ENCODE measurements around the gene NUDT12. TPM values are rescaled to one million over a fixed set of nuclear protein-coding genes. Genes with fewer than 3 reads are reported as not detected.

The NUDT12 gene
- under 1 TPM; 0.62 to 0.85 TPM for total RNA-seq

GRCh38 chr5:103562453-103563157 is at the start of gene NUDT12:
NUDT12 (minus strand) TSS chr5:103562789; CDS start chr5:103560248, 2,541 bp downstream.
- CTCF ChIA-PET = no interaction called here

GRCh38 chr5:103607346-103607745 is 44.8 kb upstream of the NUDT12 start:
- H3K27me3 Mint-ChIP-seq = no peaks in the 10 kb centered on the region
- H3K36me3 Mint-ChIP-seq (ENCODE audit: low read depth) = no peaks in the 10 kb centered on the region
- no peak for DNase-seq
- no peaks in the 10 kb centered on the region for H3K4me1 Mint-ChIP-seq
- no peak overlapping the region for H3K4me3 Mint-ChIP-seq
- ChIA-PET CTCF (no interaction called here), POLR2A (no interaction called here)
- H3K27ac Mint-ChIP-seq = no peak overlapping the region
- no peaks in the 10 kb centered on the region for H3K9me3 Mint-ChIP-seq

More at GRCh38 chr5:103562453-103563157, at the start of gene NUDT12:
- no peaks in the 10 kb centered on the region for H3K36me3 Mint-ChIP-seq (ENCODE audit: low read depth)
- H3K9me3 Mint-ChIP-seq = no peaks in the 10 kb centered on the region
- H3K4me3 Mint-ChIP-seq = peak within 1 kb of the TSS; percentile 78
- H3K4me1 Mint-ChIP-seq = peaks cover 18% of the 10 kb centered on the region
- no peaks in the 10 kb centered on the region for H3K27me3 Mint-ChIP-seq
- peak; percentile 29 for DNase-seq
- POLR2A ChIA-PET = no interaction called here
- peak within 1 kb of the TSS; percentile 67 for H3K27ac Mint-ChIP-seq

- H3K36me3 Mint-ChIP-seq (ENCODE audit: low read depth) = no peaks in the 10 kb centered on the region
- POLR2A ChIA-PET = no interaction called here
- H3K4me3 Mint-ChIP-seq = no peak overlapping the region
Observed at GRCh38 chr5:103605277-103605676, 42.7 kb upstream of the NUDT12 start.

GRCh38 chr5:103602438-103602837 is 39.8 kb upstream of the NUDT12 start:
- ChIA-PET CTCF (no interaction called here), POLR2A (no interaction called here)
- Mint-ChIP-seq H3K27me3 (no peaks in the 10 kb centered on the region), H3K4me3 (no peak overlapping the region), H3K27ac (no peak overlapping the region), H3K4me1 (no peaks in the 10 kb centered on the region), H3K36me3 (ENCODE audit: low read depth) (no peaks in the 10 kb centered on the region), H3K9me3 (no peaks in the 10 kb centered on the region)
- no peak for DNase-seq

More at GRCh38 chr5:103605277-103605676, 42.7 kb upstream of the NUDT12 start:
- DNase-seq = no peak
- Mint-ChIP-seq H3K9me3 (no peaks in the 10 kb centered on the region), H3K27me3 (no peaks in the 10 kb centered on the region), H3K4me1 (no peaks in the 10 kb centered on the region), H3K27ac (no peak overlapping the region)
- CTCF ChIA-PET = no interaction called here

GRCh38 chr5:103601314-103601713 is 38.7 kb upstream of the NUDT12 start:
- DNase-seq = no peak
- Mint-ChIP-seq H3K27ac (no peak overlapping the region), H3K9me3 (no peaks in the 10 kb centered on the region), H3K36me3 (ENCODE audit: low read depth) (no peaks in the 10 kb centered on the region), H3K27me3 (no peaks in the 10 kb centered on the region), H3K4me1 (no peaks in the 10 kb centered on the region), H3K4me3 (no peak overlapping the region)
- ChIA-PET CTCF (no interaction called here), POLR2A (no interaction called here)

GRCh38 chr5:103600086-103600485 is 37.5 kb upstream of the NUDT12 start:
- Mint-ChIP-seq H3K27ac (no peak overlapping the region), H3K27me3 (no peaks in the 10 kb centered on the region), H3K4me3 (no peak overlapping the region), H3K9me3 (no peaks in the 10 kb centered on the region), H3K36me3 (ENCODE audit: low read depth) (no peaks in the 10 kb centered on the region), H3K4me1 (no peaks in the 10 kb centered on the region)
- ChIA-PET POLR2A (no interaction called here), CTCF (no interaction called here)
- no peak for DNase-seq

- CTCF ChIA-PET = no interaction called here
- H3K27ac Mint-ChIP-seq = no peak overlapping the region
- no peak for DNase-seq
- H3K27me3 Mint-ChIP-seq = no peaks in the 10 kb centered on the region
- POLR2A ChIA-PET = no interaction called here
- H3K36me3 Mint-ChIP-seq (ENCODE audit: low read depth) = no peaks in the 10 kb centered on the region
- H3K9me3 Mint-ChIP-seq = no peaks in the 10 kb centered on the region
- H3K4me1 Mint-ChIP-seq = no peaks in the 10 kb centered on the region
- H3K4me3 Mint-ChIP-seq = no peak overlapping the region
Observed at GRCh38 chr5:103598997-103599566, 36.5 kb upstream of the NUDT12 start.

- ChIA-PET POLR2A (no interaction called here), CTCF (no interaction called here)
- H3K36me3 Mint-ChIP-seq (ENCODE audit: low read depth) = no peaks in the 10 kb centered on the region
- no peaks in the 10 kb centered on the region for H3K9me3 Mint-ChIP-seq
- H3K27ac Mint-ChIP-seq = no peak overlapping the region
- peaks cover 4% of the 10 kb centered on the region for H3K27me3 Mint-ChIP-seq
- DNase-seq = no peak
- no peak overlapping the region for H3K4me3 Mint-ChIP-seq
- H3K4me1 Mint-ChIP-seq = no peaks in the 10 kb centered on the region
Observed at GRCh38 chr5:103590221-103590620, 27.6 kb upstream of the NUDT12 start.

GRCh38 chr5:103589776-103590175 is 27.2 kb upstream of the NUDT12 start:
- CTCF ChIA-PET = no interaction called here
- H3K4me3 Mint-ChIP-seq = no peak overlapping the region

GRCh38 chr5:103589357-103589756 is 26.8 kb upstream of the NUDT12 start:
- no peaks in the 10 kb centered on the region for H3K4me1 Mint-ChIP-seq
- no peak for DNase-seq
- no peaks in the 10 kb centered on the region for H3K9me3 Mint-ChIP-seq
- no peak overlapping the region for H3K27ac Mint-ChIP-seq
- CTCF ChIA-PET = no interaction called here
- no peaks in the 10 kb centered on the region for H3K36me3 Mint-ChIP-seq (ENCODE audit: low read depth)
- peaks cover 4% of the 10 kb centered on the region for H3K27me3 Mint-ChIP-seq
- no peak overlapping the region for H3K4me3 Mint-ChIP-seq
- POLR2A ChIA-PET = no interaction called here

More at GRCh38 chr5:103589776-103590175, 27.2 kb upstream of the NUDT12 start:
- H3K27ac Mint-ChIP-seq = no peak overlapping the region
- H3K27me3 Mint-ChIP-seq = peaks cover 4% of the 10 kb centered on the region
- POLR2A ChIA-PET = no interaction called here
- H3K36me3 Mint-ChIP-seq (ENCODE audit: low read depth) = no peaks in the 10 kb centered on the region
- H3K9me3 Mint-ChIP-seq = no peaks in the 10 kb centered on the region
- no peaks in the 10 kb centered on the region for H3K4me1 Mint-ChIP-seq
- no peak for DNase-seq

GRCh38 chr5:103587185-103587748 is 24.7 kb upstream of the NUDT12 start:
- H3K4me1 Mint-ChIP-seq = no peaks in the 10 kb centered on the region
- CTCF ChIA-PET = no interaction called here
- no peak overlapping the region for H3K27ac Mint-ChIP-seq
- POLR2A ChIA-PET = no interaction called here
- H3K4me3 Mint-ChIP-seq = no peak overlapping the region
- H3K27me3 Mint-ChIP-seq = no peaks in the 10 kb centered on the region
- no peak for DNase-seq
- no peaks in the 10 kb centered on the region for H3K36me3 Mint-ChIP-seq (ENCODE audit: low read depth)
- no peaks in the 10 kb centered on the region for H3K9me3 Mint-ChIP-seq

GRCh38 chr5:103582364-103582763 is 19.8 kb upstream of the NUDT12 start:
- Mint-ChIP-seq H3K27ac (no peak overlapping the region), H3K4me1 (no peaks in the 10 kb centered on the region), H3K27me3 (peaks cover 2% of the 10 kb centered on the region), H3K9me3 (no peaks in the 10 kb centered on the region), H3K36me3 (ENCODE audit: low read depth) (no peaks in the 10 kb centered on the region), H3K4me3 (no peak overlapping the region)
- ChIA-PET CTCF (no interaction called here), POLR2A (no interaction called here)
- DNase-seq = peak; percentile 8

GRCh38 chr5:103573411-103573810 is 10.8 kb upstream of the NUDT12 start:
- no peaks in the 10 kb centered on the region for H3K36me3 Mint-ChIP-seq (ENCODE audit: low read depth)
- no peak overlapping the region for H3K4me3 Mint-ChIP-seq
- ChIA-PET POLR2A (no interaction called here), CTCF (no interaction called here)
- peaks cover 3% of the 10 kb centered on the region for H3K4me1 Mint-ChIP-seq
- no peak overlapping the region for H3K27ac Mint-ChIP-seq
- H3K9me3 Mint-ChIP-seq = no peaks in the 10 kb centered on the region
- H3K27me3 Mint-ChIP-seq = peaks cover 8% of the 10 kb centered on the region
- no peak for DNase-seq

GRCh38 chr5:103572454-103572853 is 9.9 kb upstream of the NUDT12 start:
- no peaks in the 10 kb centered on the region for H3K36me3 Mint-ChIP-seq (ENCODE audit: low read depth)
- H3K9me3 Mint-ChIP-seq = no peaks in the 10 kb centered on the region
- no peak overlapping the region for H3K27ac Mint-ChIP-seq
- H3K4me3 Mint-ChIP-seq = no peak overlapping the region
- peaks cover 3% of the 10 kb centered on the region for H3K4me1 Mint-ChIP-seq
- ChIA-PET POLR2A (no interaction called here), CTCF (no interaction called here)
- no peak for DNase-seq
- H3K27me3 Mint-ChIP-seq = peaks cover 5% of the 10 kb centered on the region
